Effector CD8-positive, alpha-beta T cell (primary cell): ENCODE results near the gene TGFB1I1.
"Not testable (repeated sequence)": the region's sequence is repeated elsewhere in the genome, so short reads cannot be mapped to it uniquely, and the experiment has no call there.

Experiments
- DNase-seq: peaks from one replicate; lab custom pipeline; 2025; lab: John Stamatoyannopoulos, UW

The TGFB1I1 gene

GRCh38 chr16:31487720-31488467, 15.9 kb downstream of the TGFB1I1 start:
- DNase-seq = peak; percentile 68

- no peak for DNase-seq
These were observed 16.7 kb downstream of the TGFB1I1 start for GRCh38 chr16:31488468-31489297.

- DNase-seq = no peak
These were observed 17.3 kb downstream of the TGFB1I1 start for GRCh38 chr16:31489298-31489564.

GRCh38 chr16:31489616-31490584, 17.9 kb downstream of the TGFB1I1 start:
- DNase-seq = no peak

- no peak for DNase-seq
These were observed 19.9 kb downstream of the TGFB1I1 start for GRCh38 chr16:31491778-31492418.

GRCh38 chr16:31493506-31494125, 21.7 kb downstream of the TGFB1I1 start:
- no peak for DNase-seq

GRCh38 chr16:31496670-31497069, 24.7 kb downstream of the TGFB1I1 start:
- no peak for DNase-seq

- DNase-seq = no peak
These were observed 26.5 kb downstream of the TGFB1I1 start for GRCh38 chr16:31498493-31498892.

GRCh38 chr16:31499928-31500327, 28.0 kb downstream of the TGFB1I1 start:
- DNase-seq = no peak

GRCh38 chr16:31501226-31501965, 29.4 kb downstream of the TGFB1I1 start:
- DNase-seq = no peak

- no peak for DNase-seq
These were observed 30.0 kb downstream of the TGFB1I1 start for GRCh38 chr16:31501966-31502348.

- DNase-seq = no peak
These were observed 31.0 kb downstream of the TGFB1I1 start for GRCh38 chr16:31502981-31503380.

- DNase-seq = not testable (repeated sequence)
These were observed 31.6 kb downstream of the TGFB1I1 start for GRCh38 chr16:31503555-31503954.

- DNase-seq = no peak
These were observed 32.2 kb downstream of the TGFB1I1 start for GRCh38 chr16:31504159-31504558.

- DNase-seq = no peak
These were observed 33.5 kb downstream of the TGFB1I1 start for GRCh38 chr16:31505483-31505882.

- DNase-seq = no peak
These were observed 35.6 kb downstream of the TGFB1I1 start for GRCh38 chr16:31507617-31507928.

- DNase-seq = peak; percentile 62
These were observed 36.2 kb downstream of the TGFB1I1 start, which contains the start of gene RUSF1 for GRCh38 chr16:31507929-31508705. Gene RUSF1, minus strand, starts transcription at chr16:31508391. Its CDS starts 18 bp downstream, at chr16:31508373.

- DNase-seq = no peak
These were observed 36.8 kb downstream of the TGFB1I1 start for GRCh38 chr16:31508706-31509195.

- no peak for DNase-seq
These were observed 41.2 kb downstream of the TGFB1I1 start for GRCh38 chr16:31513126-31513525.

- DNase-seq = no peak
These were observed 41.9 kb downstream of the TGFB1I1 start for GRCh38 chr16:31513884-31514283.
